ENCODE results near the gene MPZL2.

DNA sequence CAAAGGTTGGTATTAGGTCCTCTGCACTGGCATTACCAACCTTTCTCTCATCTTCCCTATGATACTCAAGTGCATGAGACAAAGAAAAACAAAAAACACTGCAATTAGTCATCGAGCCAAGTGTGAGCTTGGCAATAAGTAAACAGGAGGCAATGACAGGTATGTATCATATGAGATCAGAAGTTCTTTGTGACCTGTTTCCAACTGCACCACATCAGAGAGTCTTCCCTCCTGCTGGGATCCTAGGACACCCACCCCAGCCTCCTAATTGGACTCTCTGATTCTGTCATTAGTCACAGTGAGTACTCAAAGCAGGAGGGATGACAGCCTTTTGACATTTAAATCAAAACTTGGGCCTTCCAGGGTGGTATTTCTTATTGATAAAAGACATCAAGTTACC is 31.4 kb downstream of the MPZL2 start:
- TF ChIP-seq POLR2A (IDR thresholded peaks at IDR 0.05) = no peak
- TF ChIP-seq, protein P1, sequence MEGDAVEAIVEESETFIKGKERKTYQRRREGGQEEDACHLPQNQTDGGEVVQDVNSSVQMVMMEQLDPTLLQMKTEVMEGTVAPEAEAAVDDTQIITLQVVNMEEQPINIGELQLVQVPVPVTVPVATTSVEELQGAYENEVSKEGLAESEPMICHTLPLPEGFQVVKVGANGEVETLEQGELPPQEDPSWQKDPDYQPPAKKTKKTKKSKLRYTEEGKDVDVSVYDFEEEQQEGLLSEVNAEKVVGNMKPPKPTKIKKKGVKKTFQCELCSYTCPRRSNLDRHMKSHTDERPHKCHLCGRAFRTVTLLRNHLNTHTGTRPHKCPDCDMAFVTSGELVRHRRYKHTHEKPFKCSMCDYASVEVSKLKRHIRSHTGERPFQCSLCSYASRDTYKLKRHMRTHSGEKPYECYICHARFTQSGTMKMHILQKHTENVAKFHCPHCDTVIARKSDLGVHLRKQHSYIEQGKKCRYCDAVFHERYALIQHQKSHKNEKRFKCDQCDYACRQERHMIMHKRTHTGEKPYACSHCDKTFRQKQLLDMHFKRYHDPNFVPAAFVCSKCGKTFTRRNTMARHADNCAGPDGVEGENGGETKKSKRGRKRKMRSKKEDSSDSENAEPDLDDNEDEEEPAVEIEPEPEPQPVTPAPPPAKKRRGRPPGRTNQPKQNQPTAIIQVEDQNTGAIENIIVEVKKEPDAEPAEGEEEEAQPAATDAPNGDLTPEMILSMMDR (IDR thresholded peaks at IDR 0.05) = no peak
- no peak for TF ChIP-seq POLR2AphosphoS5 (IDR thresholded peaks at IDR 0.05)

Data from transverse colon (tissue), 4 donors.